Measurements from ENCODE around the gene GTF3A.

Gene GTF3A

GRCh38 chr13:27424246-27425157 lies at the start of gene GTF3A:
TSS of gene GTF3A (plus strand) at chr13:27424619.
- Histone ChIP-seq H3K4me3 (ENCODE audit: low read depth in 1 of 2, low read length in 2 of 2) (peak within 1 kb of the TSS; percentile 75 to 78), H3K36me3 (ENCODE audit: insufficient read depth, low read length) (peaks cover 13% of the 10 kb centered on the region), H3K9ac (ENCODE audit: low read length) (peak within 1 kb of the TSS; percentile 66), H3K27ac (ENCODE audit: low read depth, low read length) (peak within 1 kb of the TSS; percentile 93), H3K9me3 (ENCODE audit: low read length) (no peaks in the 10 kb centered on the region), H3K27me3 (ENCODE audit: control insufficient read depth in 1 of 2, insufficient read depth in 2 of 2, low read length in 2 of 2) (no peaks in the 10 kb centered on the region), H3K4me1 (ENCODE audit: insufficient read depth, low read length) (peaks cover 36% of the 10 kb centered on the region)

GRCh38 chr13:27374650-27375049 lies 49.8 kb upstream of the GTF3A start:
- no peak overlapping the region for H3K27ac ChIP-seq (ENCODE audit: low read depth, low read length)
- H3K27me3 ChIP-seq (ENCODE audit: control insufficient read depth in 1 of 2, insufficient read depth in 2 of 2, low read length in 2 of 2), result no peaks in the 10 kb centered on the region
- H3K4me3 ChIP-seq (ENCODE audit: low read depth in 1 of 2, low read length in 2 of 2), result no peak overlapping the region
- H3K9me3 ChIP-seq (ENCODE audit: low read length), result no peaks in the 10 kb centered on the region
- H3K9ac ChIP-seq (ENCODE audit: low read length), result no peak overlapping the region
- H3K36me3 ChIP-seq (ENCODE audit: insufficient read depth, low read length), result no peaks in the 10 kb centered on the region
- H3K4me1 ChIP-seq (ENCODE audit: insufficient read depth, low read length), result no peaks in the 10 kb centered on the region

- H3K9ac ChIP-seq (ENCODE audit: low read length), result no peak overlapping the region
- H3K36me3 ChIP-seq (ENCODE audit: insufficient read depth, low read length), result no peaks in the 10 kb centered on the region
- no peak overlapping the region for H3K4me3 ChIP-seq (ENCODE audit: low read depth in 1 of 2, low read length in 2 of 2)
- no peak overlapping the region for H3K27ac ChIP-seq (ENCODE audit: low read depth, low read length)
- H3K4me1 ChIP-seq (ENCODE audit: insufficient read depth, low read length), result no peaks in the 10 kb centered on the region
- H3K9me3 ChIP-seq (ENCODE audit: low read length), result no peaks in the 10 kb centered on the region
- H3K27me3 ChIP-seq (ENCODE audit: control insufficient read depth in 1 of 2, insufficient read depth in 2 of 2, low read length in 2 of 2), result no peaks in the 10 kb centered on the region
Observed at GRCh38 chr13:27375686-27376326, 48.6 kb upstream of the GTF3A start.

GRCh38 chr13:27379126-27379525 lies 45.3 kb upstream of the GTF3A start:
- Histone ChIP-seq H3K4me3 (ENCODE audit: low read depth in 1 of 2, low read length in 2 of 2) (no peak overlapping the region), H3K4me1 (ENCODE audit: insufficient read depth, low read length) (no peaks in the 10 kb centered on the region), H3K27me3 (ENCODE audit: control insufficient read depth in 1 of 2, insufficient read depth in 2 of 2, low read length in 2 of 2) (no peaks in the 10 kb centered on the region), H3K9ac (ENCODE audit: low read length) (no peak overlapping the region), H3K27ac (ENCODE audit: low read depth, low read length) (no peak overlapping the region), H3K9me3 (ENCODE audit: low read length) (no peaks in the 10 kb centered on the region), H3K36me3 (ENCODE audit: insufficient read depth, low read length) (no peaks in the 10 kb centered on the region)

- Histone ChIP-seq H3K27me3 (ENCODE audit: control insufficient read depth in 1 of 2, insufficient read depth in 2 of 2, low read length in 2 of 2) (no peaks in the 10 kb centered on the region), H3K9ac (ENCODE audit: low read length) (no peak overlapping the region), H3K4me1 (ENCODE audit: insufficient read depth, low read length) (no peaks in the 10 kb centered on the region), H3K9me3 (ENCODE audit: low read length) (no peaks in the 10 kb centered on the region), H3K27ac (ENCODE audit: low read depth, low read length) (no peak overlapping the region), H3K36me3 (ENCODE audit: insufficient read depth, low read length) (no peaks in the 10 kb centered on the region), H3K4me3 (ENCODE audit: low read depth in 1 of 2, low read length in 2 of 2) (no peak overlapping the region)
Observed at GRCh38 chr13:27379694-27380641, 44.5 kb upstream of the GTF3A start.

- Histone ChIP-seq H3K27me3 (ENCODE audit: control insufficient read depth in 1 of 2, insufficient read depth in 2 of 2, low read length in 2 of 2) (no peaks in the 10 kb centered on the region), H3K9ac (ENCODE audit: low read length) (no peak overlapping the region), H3K4me3 (ENCODE audit: low read depth in 1 of 2, low read length in 2 of 2) (no peak overlapping the region), H3K27ac (ENCODE audit: low read depth, low read length) (no peak overlapping the region), H3K36me3 (ENCODE audit: insufficient read depth, low read length) (no peaks in the 10 kb centered on the region), H3K9me3 (ENCODE audit: low read length) (no peaks in the 10 kb centered on the region), H3K4me1 (ENCODE audit: insufficient read depth, low read length) (no peaks in the 10 kb centered on the region)
Observed at GRCh38 chr13:27381601-27382000, 42.8 kb upstream of the GTF3A start.

GRCh38 chr13:27383104-27383921 lies 41.1 kb upstream of the GTF3A start:
- no peaks in the 10 kb centered on the region for H3K4me1 ChIP-seq (ENCODE audit: insufficient read depth, low read length)
- no peaks in the 10 kb centered on the region for H3K27me3 ChIP-seq (ENCODE audit: control insufficient read depth in 1 of 2, insufficient read depth in 2 of 2, low read length in 2 of 2)
- no peak overlapping the region for H3K27ac ChIP-seq (ENCODE audit: low read depth, low read length)
- H3K4me3 ChIP-seq (ENCODE audit: low read depth in 1 of 2, low read length in 2 of 2), result no peak overlapping the region
- H3K9me3 ChIP-seq (ENCODE audit: low read length), result no peaks in the 10 kb centered on the region
- no peak overlapping the region for H3K9ac ChIP-seq (ENCODE audit: low read length)
- H3K36me3 ChIP-seq (ENCODE audit: insufficient read depth, low read length), result no peaks in the 10 kb centered on the region

- Histone ChIP-seq H3K27me3 (ENCODE audit: control insufficient read depth in 1 of 2, insufficient read depth in 2 of 2, low read length in 2 of 2) (no peaks in the 10 kb centered on the region), H3K4me1 (ENCODE audit: insufficient read depth, low read length) (no peaks in the 10 kb centered on the region), H3K4me3 (ENCODE audit: low read depth in 1 of 2, low read length in 2 of 2) (no peak overlapping the region), H3K9me3 (ENCODE audit: low read length) (no peaks in the 10 kb centered on the region), H3K9ac (ENCODE audit: low read length) (no peak overlapping the region), H3K36me3 (ENCODE audit: insufficient read depth, low read length) (no peaks in the 10 kb centered on the region), H3K27ac (ENCODE audit: low read depth, low read length) (no peak overlapping the region)
Observed at GRCh38 chr13:27384285-27384684, 40.1 kb upstream of the GTF3A start.

- Histone ChIP-seq H3K27ac (ENCODE audit: low read depth, low read length) (no peak overlapping the region), H3K4me1 (ENCODE audit: insufficient read depth, low read length) (no peaks in the 10 kb centered on the region), H3K36me3 (ENCODE audit: insufficient read depth, low read length) (no peaks in the 10 kb centered on the region), H3K9ac (ENCODE audit: low read length) (no peak overlapping the region), H3K4me3 (ENCODE audit: low read depth in 1 of 2, low read length in 2 of 2) (no peak overlapping the region), H3K27me3 (ENCODE audit: control insufficient read depth in 1 of 2, insufficient read depth in 2 of 2, low read length in 2 of 2) (no peaks in the 10 kb centered on the region), H3K9me3 (ENCODE audit: low read length) (no peaks in the 10 kb centered on the region)
Observed at GRCh38 chr13:27388241-27388640, 36.2 kb upstream of the GTF3A start.

GRCh38 chr13:27389891-27390290 lies 34.5 kb upstream of the GTF3A start:
- Histone ChIP-seq H3K4me1 (ENCODE audit: insufficient read depth, low read length) (no peaks in the 10 kb centered on the region), H3K27ac (ENCODE audit: low read depth, low read length) (no peak overlapping the region), H3K9me3 (ENCODE audit: low read length) (no peaks in the 10 kb centered on the region), H3K36me3 (ENCODE audit: insufficient read depth, low read length) (no peaks in the 10 kb centered on the region), H3K4me3 (ENCODE audit: low read depth in 1 of 2, low read length in 2 of 2) (no peak overlapping the region), H3K27me3 (ENCODE audit: control insufficient read depth in 1 of 2, insufficient read depth in 2 of 2, low read length in 2 of 2) (no peaks in the 10 kb centered on the region), H3K9ac (ENCODE audit: low read length) (no peak overlapping the region)

Measured in muscle layer of colon (tissue), 2 donors.